Measurements from ENCODE around the gene ANKRD36.
"Not testable (repeated sequence)": the region's sequence is repeated elsewhere in the genome, so short reads cannot be mapped to it uniquely, and the experiment has no call there.

Gene ANKRD36

GRCh38 chr2:97113050-97113881 lies at the start of gene ANKRD36:
TSS of gene ANKRD36 (plus strand) at chr2:97113153. CDS start at chr2:97113740, 587 bp downstream.
- Mint-ChIP-seq H3K4me3 (peak within 1 kb of the TSS; percentile 99), H3K27ac (peak within 1 kb of the TSS; percentile 99)
- H3K9me3 Mint-ChIP-seq; H3K36me3 Mint-ChIP-seq (ENCODE audit: low read depth); H3K27me3 Mint-ChIP-seq; H3K4me1 Mint-ChIP-seq: not testable (repeated sequence)
- DNase-seq (peak; percentile 88), ATAC-seq (peak; percentile 95)

- H3K9me3 Mint-ChIP-seq; H3K27ac Mint-ChIP-seq; DNase-seq; ATAC-seq; H3K4me3 Mint-ChIP-seq; H3K36me3 Mint-ChIP-seq (ENCODE audit: low read depth); H3K4me1 Mint-ChIP-seq: not testable (repeated sequence)
- peaks cover 16% of the 10 kb centered on the region for H3K27me3 Mint-ChIP-seq
Measured at GRCh38 chr2:97066030-97066429, 46.9 kb upstream of the ANKRD36 start.

- Mint-ChIP-seq H3K27ac (no peak overlapping the region), H3K4me3 (no peak overlapping the region), H3K27me3 (peaks cover 16% of the 10 kb centered on the region), H3K4me1 (no peaks in the 10 kb centered on the region), H3K36me3 (ENCODE audit: low read depth) (no peaks in the 10 kb centered on the region), H3K9me3 (no peaks in the 10 kb centered on the region)
- DNase-seq (no peak), ATAC-seq (no peak)
Measured at GRCh38 chr2:97067279-97068004, 45.5 kb upstream of the ANKRD36 start.

GRCh38 chr2:97068074-97068473 lies 44.9 kb upstream of the ANKRD36 start:
- Mint-ChIP-seq H3K27me3 (peaks cover 13% of the 10 kb centered on the region), H3K9me3 (no peaks in the 10 kb centered on the region), H3K27ac (no peak overlapping the region), H3K4me1 (no peaks in the 10 kb centered on the region), H3K36me3 (ENCODE audit: low read depth) (no peaks in the 10 kb centered on the region), H3K4me3 (no peak overlapping the region)
- DNase-seq (no peak), ATAC-seq (no peak)

GRCh38 chr2:97068722-97069121 lies 44.2 kb upstream of the ANKRD36 start:
- DNase-seq; H3K9me3 Mint-ChIP-seq; H3K36me3 Mint-ChIP-seq (ENCODE audit: low read depth); H3K27ac Mint-ChIP-seq; ATAC-seq; H3K4me3 Mint-ChIP-seq; H3K4me1 Mint-ChIP-seq: not testable (repeated sequence)
- H3K27me3 Mint-ChIP-seq, result peaks cover 13% of the 10 kb centered on the region

GRCh38 chr2:97070915-97071314 lies 42.0 kb upstream of the ANKRD36 start:
- not testable (repeated sequence) for H3K27ac Mint-ChIP-seq; H3K4me1 Mint-ChIP-seq; DNase-seq; ATAC-seq; H3K36me3 Mint-ChIP-seq (ENCODE audit: low read depth); H3K4me3 Mint-ChIP-seq; H3K9me3 Mint-ChIP-seq
- H3K27me3 Mint-ChIP-seq, result peaks cover 13% of the 10 kb centered on the region

GRCh38 chr2:97077213-97077612 lies 35.7 kb upstream of the ANKRD36 start:
- H3K36me3 Mint-ChIP-seq (ENCODE audit: low read depth); ATAC-seq; H3K27me3 Mint-ChIP-seq; DNase-seq; H3K4me1 Mint-ChIP-seq; H3K27ac Mint-ChIP-seq; H3K9me3 Mint-ChIP-seq; H3K4me3 Mint-ChIP-seq: not testable (repeated sequence)

GRCh38 chr2:97080855-97081254 lies 32.1 kb upstream of the ANKRD36 start:
- H3K4me3 Mint-ChIP-seq, result not testable (repeated sequence)

GRCh38 chr2:97082206-97082605 lies 30.7 kb upstream of the ANKRD36 start:
- H3K9me3 Mint-ChIP-seq; H3K4me1 Mint-ChIP-seq; DNase-seq; H3K4me3 Mint-ChIP-seq; H3K27ac Mint-ChIP-seq; H3K27me3 Mint-ChIP-seq; ATAC-seq; H3K36me3 Mint-ChIP-seq (ENCODE audit: low read depth): not testable (repeated sequence)

More at GRCh38 chr2:97080855-97081254, 32.1 kb upstream of the ANKRD36 start:
- not testable (repeated sequence) for H3K9me3 Mint-ChIP-seq; H3K27ac Mint-ChIP-seq; DNase-seq; ATAC-seq; H3K4me1 Mint-ChIP-seq; H3K36me3 Mint-ChIP-seq (ENCODE audit: low read depth); H3K27me3 Mint-ChIP-seq

GRCh38 chr2:97083516-97083915 lies 29.4 kb upstream of the ANKRD36 start:
- H3K27me3 Mint-ChIP-seq; H3K4me3 Mint-ChIP-seq; H3K36me3 Mint-ChIP-seq (ENCODE audit: low read depth); H3K4me1 Mint-ChIP-seq; H3K9me3 Mint-ChIP-seq; H3K27ac Mint-ChIP-seq; ATAC-seq; DNase-seq: not testable (repeated sequence)

GRCh38 chr2:97085093-97085492 lies 27.9 kb upstream of the ANKRD36 start:
- not testable (repeated sequence) for H3K27me3 Mint-ChIP-seq; H3K27ac Mint-ChIP-seq; H3K36me3 Mint-ChIP-seq (ENCODE audit: low read depth); H3K4me1 Mint-ChIP-seq; H3K9me3 Mint-ChIP-seq; H3K4me3 Mint-ChIP-seq; DNase-seq
- peak; percentile 95 for ATAC-seq

- not testable (repeated sequence) for H3K27me3 Mint-ChIP-seq; H3K9me3 Mint-ChIP-seq; H3K4me1 Mint-ChIP-seq; H3K4me3 Mint-ChIP-seq; DNase-seq; ATAC-seq; H3K36me3 Mint-ChIP-seq (ENCODE audit: low read depth); H3K27ac Mint-ChIP-seq
Measured at GRCh38 chr2:97088706-97089105, 24.2 kb upstream of the ANKRD36 start.

GRCh38 chr2:97092946-97093345 lies 20.0 kb upstream of the ANKRD36 start:
- not testable (repeated sequence) for H3K27ac Mint-ChIP-seq; H3K9me3 Mint-ChIP-seq; ATAC-seq; DNase-seq; H3K4me3 Mint-ChIP-seq; H3K27me3 Mint-ChIP-seq; H3K36me3 Mint-ChIP-seq (ENCODE audit: low read depth)
- H3K4me1 Mint-ChIP-seq, result peaks cover 15% of the 10 kb centered on the region

GRCh38 chr2:97093983-97094771 lies 18.8 kb upstream of the ANKRD36 start:
- H3K27ac Mint-ChIP-seq, H3K27me3 Mint-ChIP-seq: not testable (repeated sequence)

More at GRCh38 chr2:97093983-97094771, 18.8 kb upstream of the ANKRD36 start:
- not testable (repeated sequence) for H3K9me3 Mint-ChIP-seq; DNase-seq; H3K36me3 Mint-ChIP-seq (ENCODE audit: low read depth)
- ATAC-seq, result peak; percentile 12
- H3K4me1 Mint-ChIP-seq, result peaks cover 15% of the 10 kb centered on the region
- H3K4me3 Mint-ChIP-seq, result peak overlapping the region; percentile 43

All from activated naive CD8-positive, alpha-beta T cell treated with anti-CD3 and anti-CD28 coated beads, Interleukin-2, amount 50 U/mL, for 24 hours (primary cell).